ENCODE measurements around the gene BORA. TPM values are rescaled to one million over a fixed set of nuclear protein-coding genes. Genes with fewer than 3 reads are reported as not detected.
"Not testable (repeated sequence)": the region's sequence is repeated elsewhere in the genome, so short reads cannot be mapped to it uniquely, and the experiment has no call there.

Gene BORA
- total RNA-seq, 1 experiment from 2014 or later: 19.5 TPM

- Histone ChIP-seq H3K27ac (no peak overlapping the region), H3K27me3 (ENCODE audit: insufficient read depth, low read depth) (no peaks in the 10 kb centered on the region), H3K9me3 (ENCODE audit: insufficient read depth, low read depth) (no peaks in the 10 kb centered on the region), H3K36me3 (ENCODE audit: low read depth) (peaks cover 18% of the 10 kb centered on the region), H2AFZ (peak overlapping the region; percentile 94), H3K4me1 (replicated peaks; ENCODE audit: insufficient read depth) (peaks cover 26% of the 10 kb centered on the region), H3K4me3 (peak overlapping the region; percentile 92), H3F3A (ENCODE audit: insufficient read depth, low read depth) (no peaks in the 10 kb centered on the region), H3K9me2 (ENCODE audit: insufficient read depth) (no peaks in the 10 kb centered on the region), H3K4me2 (peak overlapping the region; percentile 97), H3K79me2 (ENCODE audit: low read depth) (peaks cover 75% of the 10 kb centered on the region), H4K20me1 (ENCODE audit: insufficient read depth) (no peaks in the 10 kb centered on the region)
- BruUV-seq (replicated peaks): no TSS peak
- intact Hi-C loops (cut with micrococcal nuclease; ENCODE audit: unreplicated experiment): loop anchor here (5.0 kb wide), 1 partner anchor 275 kb away; the partner anchor contains the start of gene KLF5
- no peak for TF ChIP-seq EZH2 (IDR thresholded peaks at IDR 0.05; ENCODE audit: low read depth)
- TF ChIP-seq, protein P1, sequence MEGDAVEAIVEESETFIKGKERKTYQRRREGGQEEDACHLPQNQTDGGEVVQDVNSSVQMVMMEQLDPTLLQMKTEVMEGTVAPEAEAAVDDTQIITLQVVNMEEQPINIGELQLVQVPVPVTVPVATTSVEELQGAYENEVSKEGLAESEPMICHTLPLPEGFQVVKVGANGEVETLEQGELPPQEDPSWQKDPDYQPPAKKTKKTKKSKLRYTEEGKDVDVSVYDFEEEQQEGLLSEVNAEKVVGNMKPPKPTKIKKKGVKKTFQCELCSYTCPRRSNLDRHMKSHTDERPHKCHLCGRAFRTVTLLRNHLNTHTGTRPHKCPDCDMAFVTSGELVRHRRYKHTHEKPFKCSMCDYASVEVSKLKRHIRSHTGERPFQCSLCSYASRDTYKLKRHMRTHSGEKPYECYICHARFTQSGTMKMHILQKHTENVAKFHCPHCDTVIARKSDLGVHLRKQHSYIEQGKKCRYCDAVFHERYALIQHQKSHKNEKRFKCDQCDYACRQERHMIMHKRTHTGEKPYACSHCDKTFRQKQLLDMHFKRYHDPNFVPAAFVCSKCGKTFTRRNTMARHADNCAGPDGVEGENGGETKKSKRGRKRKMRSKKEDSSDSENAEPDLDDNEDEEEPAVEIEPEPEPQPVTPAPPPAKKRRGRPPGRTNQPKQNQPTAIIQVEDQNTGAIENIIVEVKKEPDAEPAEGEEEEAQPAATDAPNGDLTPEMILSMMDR (conservative IDR thresholded peaks at IDR 0.05): no peak
- ChIA-PET CTCF (no interaction called here), POLR2A (ENCODE audit: unreplicated experiment) (no interaction called here)
- no peak for DNase-seq
These were observed 55.0 kb downstream of the BORA start for GRCh38 chr13:72782717-72783116.

GRCh38 chr13:72784679-72785078, 57.0 kb downstream of the BORA start:
- not testable (repeated sequence) for H3K27ac ChIP-seq; H3F3A ChIP-seq (ENCODE audit: insufficient read depth, low read depth); H2AFZ ChIP-seq; H3K27me3 ChIP-seq (ENCODE audit: insufficient read depth, low read depth); H3K4me3 ChIP-seq; H4K20me1 ChIP-seq (ENCODE audit: insufficient read depth); BruUV-seq (replicated peaks); H3K9me3 ChIP-seq (ENCODE audit: insufficient read depth, low read depth); H3K9me2 ChIP-seq (ENCODE audit: insufficient read depth); H3K4me2 ChIP-seq; DNase-seq
- peaks cover 19% of the 10 kb centered on the region for H3K4me1 ChIP-seq (replicated peaks; ENCODE audit: insufficient read depth)
- H3K79me2 ChIP-seq (ENCODE audit: low read depth): peaks cover 61% of the 10 kb centered on the region
- ChIA-PET CTCF (interaction anchor here (0.7 kb wide), 1 partner anchor 168 kb away, joined by 6 read pairs; no protein-coding TSS in a partner anchor), POLR2A (ENCODE audit: unreplicated experiment) (interaction anchor here (0.6 kb wide), 2 partner anchors 16 to 494 kb away, joined by 4 to 5 read pairs; no protein-coding TSS in a partner anchor)
- H3K36me3 ChIP-seq (ENCODE audit: low read depth): peaks cover 11% of the 10 kb centered on the region; the same call in 1 of the 2 replicates
- intact Hi-C loops (cut with micrococcal nuclease; ENCODE audit: unreplicated experiment): loop anchor here (5.0 kb wide), 1 partner anchor 273 kb away; the partner anchor contains the start of gene KLF5

- H3K79me2 ChIP-seq (ENCODE audit: low read depth): peaks cover 23% of the 10 kb centered on the region
- H3K9me3 ChIP-seq (ENCODE audit: insufficient read depth, low read depth): no peaks in the 10 kb centered on the region
- H3K27ac ChIP-seq: no peak overlapping the region
- no peak overlapping the region for H3K4me3 ChIP-seq
- ChIA-PET POLR2A (ENCODE audit: unreplicated experiment) (no interaction called here), CTCF (interaction anchor here (0.6 kb wide), 1 partner anchor 253 kb away, joined by 21 read pairs; no protein-coding TSS in a partner anchor)
- 0 out of 2 replicates have a peak, but pooled peaks cover 4% of the 10 kb centered on the region for H3F3A ChIP-seq (ENCODE audit: insufficient read depth, low read depth)
- TF ChIP-seq EZH2 (IDR thresholded peaks at IDR 0.05; ENCODE audit: low read depth): no peak
- TF ChIP-seq, protein P1 (conservative IDR thresholded peaks at IDR 0.05): no peak
- DNase-seq: no peak
- no peak overlapping the region for H3K4me2 ChIP-seq
- H3K9me2 ChIP-seq (ENCODE audit: insufficient read depth): no peaks in the 10 kb centered on the region
- peaks cover 20% of the 10 kb centered on the region for H3K36me3 ChIP-seq (ENCODE audit: low read depth)
- BruUV-seq (replicated peaks): no TSS peak
- H3K4me1 ChIP-seq (replicated peaks; ENCODE audit: insufficient read depth): no peaks in the 10 kb centered on the region; the same call in 1 of the 2 replicates
- H2AFZ ChIP-seq: no peak overlapping the region
- no peaks in the 10 kb centered on the region for H3K27me3 ChIP-seq (ENCODE audit: insufficient read depth, low read depth)
- H4K20me1 ChIP-seq (ENCODE audit: insufficient read depth): no peaks in the 10 kb centered on the region
- intact Hi-C loops (cut with micrococcal nuclease; ENCODE audit: unreplicated experiment): no loop called here
These were observed 61.1 kb downstream of the BORA start for GRCh38 chr13:72788831-72789230.

DNA sequence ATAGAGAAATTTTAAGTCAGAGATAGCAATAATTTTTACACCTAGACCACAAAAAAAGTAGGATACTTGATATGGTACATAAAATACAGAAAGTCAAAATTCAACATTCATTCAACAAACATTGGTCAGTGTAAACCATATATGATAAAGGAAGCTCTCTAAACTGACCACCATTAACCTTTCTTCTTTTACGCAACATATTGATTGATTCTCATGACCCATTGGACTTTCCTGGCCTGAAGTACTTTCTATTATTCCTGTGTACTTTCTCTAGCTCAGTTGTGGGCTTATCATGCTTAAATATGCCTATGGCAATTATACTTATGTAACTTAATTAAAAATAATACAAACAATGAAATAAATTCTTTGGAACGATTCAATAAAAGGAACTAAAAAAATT, 64.9 kb downstream of the BORA start:
- H3K9me3 ChIP-seq (ENCODE audit: insufficient read depth, low read depth): no peaks in the 10 kb centered on the region
- H3K27me3 ChIP-seq (ENCODE audit: insufficient read depth, low read depth): no peaks in the 10 kb centered on the region
- 0 out of 2 replicates have a peak, but pooled peaks cover 3% of the 10 kb centered on the region for H3K79me2 ChIP-seq (ENCODE audit: low read depth)
- no peak for DNase-seq
- H3F3A ChIP-seq (ENCODE audit: insufficient read depth, low read depth): 0 out of 2 replicates have a peak, but pooled peaks cover 4% of the 10 kb centered on the region
- no peaks in the 10 kb centered on the region for H3K4me1 ChIP-seq (replicated peaks; ENCODE audit: insufficient read depth)
- CTCF ChIA-PET: no interaction called here
- no peak overlapping the region for H3K4me3 ChIP-seq
- no peak overlapping the region for H2AFZ ChIP-seq
- H3K9me2 ChIP-seq (ENCODE audit: insufficient read depth): no peaks in the 10 kb centered on the region
- no peak overlapping the region for H3K4me2 ChIP-seq
- TF ChIP-seq EZH2 (IDR thresholded peaks at IDR 0.05; ENCODE audit: low read depth): no peak
- TF ChIP-seq, protein P1 (conservative IDR thresholded peaks at IDR 0.05): no peak
- intact Hi-C loops (cut with micrococcal nuclease; ENCODE audit: unreplicated experiment): no loop called here
- BruUV-seq (replicated peaks): no TSS peak
- H3K36me3 ChIP-seq (ENCODE audit: low read depth): peaks cover 21% of the 10 kb centered on the region; the same call in 1 of the 2 replicates
- no peak overlapping the region for H3K27ac ChIP-seq
- POLR2A ChIA-PET (ENCODE audit: unreplicated experiment): no interaction called here
- H4K20me1 ChIP-seq (ENCODE audit: insufficient read depth): no peaks in the 10 kb centered on the region
